NCI-H2107 treated with DMSO at 0.1 percent for 48 hours (cell line): ENCODE data around the gene COMTD1.
"Not testable (repeated sequence)": the region's sequence is repeated elsewhere in the genome, so short reads cannot be mapped to it uniquely, and the experiment has no call there.

Source experiments
- DNase-seq: peaks from one replicate; lab custom pipeline; 2025; ENCODE audit not compliant: unreplicated experiment; lab: John Stamatoyannopoulos, UW

The COMTD1 gene

GRCh38 chr10:75197066-75197465, 38.7 kb downstream of the COMTD1 start:
- DNase-seq = no peak

DNA sequence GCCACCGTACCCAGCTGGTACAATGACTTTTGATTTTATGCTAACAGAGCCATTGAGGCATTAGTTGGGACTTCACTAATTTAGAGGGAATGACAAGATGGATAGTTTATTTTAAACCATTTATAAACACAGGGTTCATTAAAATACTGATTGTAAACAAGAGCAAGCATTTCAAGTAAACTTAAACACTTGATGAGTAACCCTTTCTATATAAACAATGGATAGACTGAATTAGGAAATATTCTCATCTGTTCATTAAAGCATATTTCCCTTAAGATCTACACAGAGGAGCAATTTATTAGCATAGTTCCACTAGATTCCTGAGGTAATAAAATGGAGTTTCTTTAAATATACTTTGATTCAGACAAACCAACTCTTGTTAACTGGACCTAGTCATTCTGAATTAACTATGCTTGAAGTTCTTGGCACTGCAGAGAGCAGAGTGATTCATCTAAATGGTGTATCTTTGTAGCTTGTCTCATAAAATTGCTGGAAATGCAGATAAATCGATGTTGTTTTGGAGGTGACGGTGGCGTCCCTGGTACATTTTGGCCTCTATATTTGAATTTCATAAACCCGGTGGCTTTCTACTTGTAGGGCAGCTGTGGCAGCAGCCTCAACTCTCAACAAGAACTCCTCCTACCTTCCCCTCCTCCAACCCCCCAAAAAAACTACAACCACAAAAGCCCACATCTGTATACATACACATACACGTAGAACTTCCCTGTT, 40.6 kb downstream of the COMTD1 start:
- no peak for DNase-seq

DNA sequence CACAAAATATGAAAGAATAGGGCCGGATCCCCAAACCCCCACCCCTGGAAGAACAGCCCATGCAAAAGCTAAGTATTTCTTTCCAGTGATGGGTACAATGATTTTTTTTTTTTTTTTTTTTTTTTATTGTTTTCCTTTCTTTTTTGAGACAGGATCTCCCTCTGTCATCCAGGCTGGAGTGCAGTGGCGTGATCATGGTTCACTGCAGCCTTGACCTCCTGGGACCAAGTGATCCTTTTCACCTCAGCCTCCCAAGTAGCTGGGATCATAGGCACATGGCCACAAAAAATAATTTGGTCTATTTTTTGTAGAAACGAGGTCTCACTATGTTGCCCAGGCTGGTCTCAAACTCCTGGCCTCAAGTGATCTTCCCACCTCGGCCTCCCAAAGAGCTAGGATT, 41.1 kb downstream of the COMTD1 start:
- DNase-seq = not testable (repeated sequence)

DNA sequence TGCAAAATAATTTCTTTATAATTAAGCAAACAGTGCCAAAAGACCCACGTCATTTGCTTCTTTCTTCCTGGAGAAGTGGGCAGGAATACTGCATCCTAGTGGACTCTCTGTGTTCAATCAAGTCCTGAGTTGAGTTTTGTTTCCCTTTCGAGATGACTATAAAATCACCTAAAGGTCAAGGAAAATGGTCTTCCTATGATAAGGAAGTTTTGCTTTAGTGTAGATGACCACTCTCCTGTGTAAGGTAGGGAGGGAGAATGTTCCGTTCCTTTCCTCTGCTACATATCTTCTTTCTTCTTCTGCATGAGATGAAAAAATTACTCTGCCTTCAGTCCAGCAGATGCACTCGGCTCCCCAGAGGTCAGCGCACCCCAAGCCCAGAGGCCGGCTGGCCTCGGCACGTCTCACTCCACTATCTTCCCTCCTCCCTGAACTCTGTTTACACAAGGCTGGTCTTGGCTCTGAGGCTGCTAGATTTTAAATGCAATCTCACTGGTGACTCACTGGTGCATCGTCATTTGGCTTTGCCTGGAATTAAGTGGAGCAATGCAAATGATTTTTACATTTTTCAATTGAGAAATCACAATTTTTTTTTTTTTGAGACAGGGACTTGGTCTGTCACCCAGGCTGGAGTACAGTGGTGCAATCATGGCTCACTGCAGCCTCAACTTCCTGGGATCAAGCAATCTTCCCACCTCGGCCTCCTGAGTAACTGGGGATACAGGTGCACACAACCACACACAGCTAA, 43.8 kb downstream of the COMTD1 start:
- DNase-seq = no peak

DNA sequence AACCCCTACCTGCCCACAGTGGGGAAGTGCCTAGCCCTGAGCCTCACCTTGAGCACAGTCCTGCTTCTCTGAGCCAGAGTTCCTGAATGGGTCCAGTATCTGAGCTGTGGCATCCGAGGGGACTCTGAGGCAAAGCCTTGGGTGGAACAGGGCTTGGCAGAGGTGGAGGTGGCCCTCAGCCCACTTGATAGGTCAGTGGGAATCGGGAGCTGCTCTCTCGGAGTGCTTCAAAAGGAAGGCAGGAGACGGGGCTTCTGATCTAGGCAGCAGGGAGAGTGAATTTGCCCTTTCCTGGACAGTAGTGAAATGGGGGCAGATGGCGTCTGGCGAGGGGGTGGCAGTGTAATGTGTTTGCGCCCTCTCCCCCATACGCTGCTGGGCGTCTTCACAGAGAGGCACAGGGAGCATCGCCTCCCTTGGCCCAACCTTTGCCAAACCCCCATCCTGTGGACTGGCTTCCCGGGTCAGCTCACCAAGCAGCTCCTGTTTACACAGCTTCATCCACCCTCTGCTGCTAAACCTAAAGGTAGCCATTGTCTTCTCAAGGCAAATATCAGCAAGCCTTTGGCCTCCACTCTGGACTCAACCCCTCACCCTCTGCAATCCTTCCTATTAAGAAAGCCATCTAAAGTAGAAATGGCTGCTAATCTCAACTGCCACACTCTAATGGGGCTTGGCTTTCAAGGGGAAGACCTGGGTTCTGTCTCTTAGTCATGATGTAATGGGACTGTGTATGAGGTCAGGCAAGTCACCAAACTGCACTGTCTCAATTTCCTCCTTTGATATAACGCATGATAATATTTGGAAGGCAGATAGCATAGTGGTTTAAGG, 46.3 kb downstream of the COMTD1 start:
- no peak for DNase-seq

- DNase-seq = not testable (repeated sequence)
These were observed 47.2 kb downstream of the COMTD1 start for GRCh38 chr10:75188522-75188921.

GRCh38 chr10:75187961-75188426, 47.8 kb downstream of the COMTD1 start:
- no peak for DNase-seq

DNA sequence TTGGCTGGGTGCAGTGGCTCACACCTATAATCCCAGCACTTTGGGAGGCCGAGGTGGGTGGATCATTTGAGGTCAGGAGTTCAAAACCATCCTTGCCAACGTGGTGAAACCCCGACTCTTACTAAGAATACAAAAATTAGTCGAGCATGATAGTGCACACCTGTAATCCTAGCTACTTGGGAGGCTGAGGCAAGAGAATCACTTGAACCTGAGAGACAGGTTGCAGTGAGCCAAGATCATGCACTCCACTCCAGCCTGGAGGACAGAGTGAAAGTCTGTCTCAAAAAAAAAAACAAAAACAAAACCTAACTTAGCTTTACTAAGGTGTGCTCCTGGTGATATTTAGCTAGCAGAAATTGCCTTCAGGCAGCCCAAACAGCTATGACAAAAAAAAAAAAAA, 49.4 kb downstream of the COMTD1 start:
- no peak for DNase-seq
